GM12865 (cell line): ENCODE measurements around the gene RHOT1.
"Not testable (repeated sequence)": the region's sequence is repeated elsewhere in the genome, so short reads cannot be mapped to it uniquely, and the experiment has no call there.

Experiments
- DNase-seq: peaks from one replicate; pipeline ENCODE4 v3.0.0; 2010; ENCODE audit warnings: low read depth
- H3K4me3 ChIP-seq: 2 replicates; pipeline ENCODE4 v1.5.1; 2011; ENCODE audit warnings: mild to moderate bottlenecking, low read depth, low read length, control low read depth
- TF ChIP-seq, protein P1 (sequence below): IDR thresholded peaks from 2 replicates; pipeline ENCODE4 v1.5.1; 2011; ENCODE audit warnings: low read length, control low read depth, low read depth, inconsistent platforms; ENCODE audit not compliant: insufficient read depth; ENCODE audit errors: missing control alignments

The RHOT1 gene

DNA sequence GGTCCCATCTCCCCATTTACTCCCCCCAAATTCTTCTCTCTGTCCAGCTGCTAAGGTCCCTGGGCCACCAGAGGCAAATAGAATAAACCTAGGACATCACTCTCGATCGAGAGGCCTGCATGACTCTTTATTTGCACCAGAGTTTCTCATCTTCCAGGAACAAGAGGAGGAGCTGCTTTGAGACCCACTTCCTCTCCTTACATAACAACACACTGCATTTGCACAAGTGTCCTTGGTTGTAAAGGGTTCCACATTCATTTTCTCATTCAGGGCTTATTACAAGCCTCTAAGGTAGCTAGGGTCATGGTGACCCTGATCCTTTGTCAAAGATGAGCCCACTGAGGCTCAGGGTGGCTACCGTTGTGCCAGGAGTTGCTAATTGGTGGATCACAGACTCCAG, 38.1 kb upstream of the RHOT1 start:
- TF ChIP-seq, protein P1, sequence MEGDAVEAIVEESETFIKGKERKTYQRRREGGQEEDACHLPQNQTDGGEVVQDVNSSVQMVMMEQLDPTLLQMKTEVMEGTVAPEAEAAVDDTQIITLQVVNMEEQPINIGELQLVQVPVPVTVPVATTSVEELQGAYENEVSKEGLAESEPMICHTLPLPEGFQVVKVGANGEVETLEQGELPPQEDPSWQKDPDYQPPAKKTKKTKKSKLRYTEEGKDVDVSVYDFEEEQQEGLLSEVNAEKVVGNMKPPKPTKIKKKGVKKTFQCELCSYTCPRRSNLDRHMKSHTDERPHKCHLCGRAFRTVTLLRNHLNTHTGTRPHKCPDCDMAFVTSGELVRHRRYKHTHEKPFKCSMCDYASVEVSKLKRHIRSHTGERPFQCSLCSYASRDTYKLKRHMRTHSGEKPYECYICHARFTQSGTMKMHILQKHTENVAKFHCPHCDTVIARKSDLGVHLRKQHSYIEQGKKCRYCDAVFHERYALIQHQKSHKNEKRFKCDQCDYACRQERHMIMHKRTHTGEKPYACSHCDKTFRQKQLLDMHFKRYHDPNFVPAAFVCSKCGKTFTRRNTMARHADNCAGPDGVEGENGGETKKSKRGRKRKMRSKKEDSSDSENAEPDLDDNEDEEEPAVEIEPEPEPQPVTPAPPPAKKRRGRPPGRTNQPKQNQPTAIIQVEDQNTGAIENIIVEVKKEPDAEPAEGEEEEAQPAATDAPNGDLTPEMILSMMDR, result no peak
- DNase-seq, result no peak
- H3K4me3 ChIP-seq, result no peak overlapping the region

DNA sequence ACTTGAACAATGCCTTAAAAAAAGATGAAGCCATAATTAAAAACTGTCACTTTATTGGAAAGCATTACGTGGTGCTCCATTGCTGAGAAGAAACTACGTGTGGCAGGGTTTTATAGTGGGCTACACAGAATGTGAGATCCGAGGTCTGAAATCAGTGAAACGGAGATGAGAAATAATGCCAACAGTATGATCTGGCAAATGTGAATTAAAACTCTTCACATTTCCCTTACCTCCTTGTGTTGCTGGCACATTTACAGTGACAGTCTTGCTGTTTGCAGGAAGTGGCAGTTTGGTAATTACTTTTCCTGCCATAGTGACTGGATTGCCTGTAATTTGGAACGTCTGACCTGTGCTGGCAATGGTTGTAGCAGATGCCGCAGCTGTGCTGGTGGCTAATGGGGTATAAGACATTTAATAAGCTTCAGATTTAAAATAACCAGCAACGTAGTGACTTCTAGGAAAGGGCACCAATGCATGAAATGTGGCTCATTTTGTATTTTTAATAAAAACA, 35.8 kb upstream of the RHOT1 start:
- DNase-seq, H3K4me3 ChIP-seq: not testable (repeated sequence)

DNA sequence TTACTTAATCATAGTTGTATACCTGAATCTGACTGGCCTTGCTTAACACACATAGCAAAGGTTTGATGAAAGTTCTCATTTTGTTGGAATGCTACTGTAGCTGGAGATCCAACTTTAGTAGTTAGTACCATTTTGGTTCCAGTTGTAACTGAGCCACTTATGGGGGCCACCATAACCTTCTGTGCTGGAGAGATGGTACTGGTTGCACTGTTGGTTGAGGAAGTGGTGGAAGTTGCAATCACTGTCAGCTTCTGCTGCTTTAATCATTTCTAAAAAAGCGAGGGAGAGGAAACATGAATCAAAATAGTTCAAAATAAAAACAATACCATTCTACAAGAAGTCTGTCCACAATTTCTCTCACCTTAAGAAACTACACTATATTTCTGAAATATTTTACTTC, 35.1 kb upstream of the RHOT1 start:
- H3K4me3 ChIP-seq, DNase-seq: not testable (repeated sequence)

DNA sequence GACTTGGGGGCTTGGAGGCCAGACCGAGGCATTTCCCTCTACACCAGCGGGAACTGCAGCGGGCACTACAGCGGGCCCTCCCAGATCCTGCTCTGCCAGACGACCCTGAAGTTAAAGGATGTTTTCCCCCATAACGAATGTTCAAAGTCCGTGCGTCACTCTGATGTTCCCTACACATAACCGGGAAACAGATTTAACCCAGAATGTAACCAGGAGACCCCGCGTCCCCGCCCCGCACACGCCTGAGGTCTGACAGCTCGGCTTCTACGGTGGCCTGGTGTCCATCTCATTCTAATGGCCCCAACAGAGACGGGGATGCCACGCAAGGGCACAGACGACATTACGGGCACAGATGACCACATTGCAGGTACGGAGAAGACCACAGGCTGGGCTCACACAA, 31.7 kb upstream of the RHOT1 start:
- DNase-seq, result no peak
- TF ChIP-seq, protein P1, result no peak
- H3K4me3 ChIP-seq, result no peak overlapping the region

DNA sequence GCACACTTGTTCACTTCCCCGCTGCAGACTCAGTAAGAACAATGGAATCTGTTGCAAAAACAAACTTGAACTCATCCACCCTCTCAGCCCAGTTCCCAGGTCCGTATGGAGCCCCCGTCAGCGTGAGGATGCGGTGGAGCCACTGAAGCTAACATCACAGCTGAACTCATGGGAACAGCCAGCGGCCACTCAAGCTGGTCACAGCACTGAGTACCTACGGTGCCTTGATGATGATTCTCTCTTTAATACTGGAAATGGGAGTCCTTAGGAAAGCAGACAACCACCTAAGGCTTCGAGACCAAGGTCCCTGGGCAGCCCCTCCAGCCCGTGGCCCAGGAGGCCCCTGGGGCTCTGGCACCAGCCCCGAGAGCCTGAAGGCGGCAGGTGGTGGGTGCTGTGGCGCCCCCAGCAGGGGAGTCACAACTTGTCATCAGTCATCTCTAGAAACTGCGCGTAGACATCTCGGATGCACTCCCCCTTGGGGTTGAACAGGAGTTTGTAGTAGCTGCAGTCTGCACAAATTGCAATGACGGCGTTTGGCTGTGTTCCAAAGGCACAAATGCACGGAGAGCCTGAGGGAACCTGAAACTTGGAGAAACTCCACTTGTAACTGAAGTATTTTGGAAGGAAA, 31.0 kb upstream of the RHOT1 start:
- peak; percentile 34 for DNase-seq
- no peak overlapping the region for H3K4me3 ChIP-seq
- TF ChIP-seq, protein P1, result peak; percentile 21

DNA sequence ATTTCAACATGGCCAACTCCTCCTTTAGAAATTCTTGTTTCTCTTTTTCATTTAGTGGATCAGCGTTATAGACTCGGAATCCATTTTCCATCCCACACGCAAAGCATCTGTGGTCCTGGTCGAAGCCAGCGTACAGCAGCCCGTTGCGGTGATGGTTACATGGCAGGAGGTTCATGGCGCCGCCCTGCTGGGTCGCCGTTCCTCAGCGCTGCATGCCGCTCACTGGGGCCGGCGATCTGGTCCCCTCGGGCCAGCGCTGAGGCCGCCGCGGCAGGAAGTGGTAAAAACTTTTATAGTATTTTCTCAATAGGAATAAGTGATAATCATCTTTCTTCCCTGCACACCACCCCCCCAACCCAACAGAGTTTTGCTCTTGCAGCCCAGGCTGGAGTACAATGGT, 29.9 kb upstream of the RHOT1 start:
- TF ChIP-seq, protein P1, result no peak
- H3K4me3 ChIP-seq, result no peak overlapping the region
- DNase-seq, result no peak

DNA sequence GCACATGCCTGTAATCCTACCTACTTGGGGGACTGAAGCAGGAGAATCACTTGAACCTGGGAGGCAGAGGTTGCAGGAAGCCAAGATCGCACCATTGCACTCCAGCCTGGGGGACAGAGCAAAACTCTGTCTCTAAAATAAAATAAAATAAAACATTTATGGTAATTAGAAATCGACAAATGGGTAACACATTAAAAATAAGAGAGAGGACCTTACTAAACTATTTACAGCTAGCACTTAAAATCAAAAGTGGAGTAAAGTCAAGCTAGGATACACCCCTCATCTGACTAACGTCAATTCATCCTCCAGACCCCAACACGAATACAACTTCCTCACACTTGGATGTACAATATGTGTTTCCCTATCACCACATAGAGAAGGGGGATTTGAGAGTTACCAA, 27.8 kb upstream of the RHOT1 start:
- no peak for DNase-seq
- H3K4me3 ChIP-seq, result no peak overlapping the region
- TF ChIP-seq, protein P1, result no peak

DNA sequence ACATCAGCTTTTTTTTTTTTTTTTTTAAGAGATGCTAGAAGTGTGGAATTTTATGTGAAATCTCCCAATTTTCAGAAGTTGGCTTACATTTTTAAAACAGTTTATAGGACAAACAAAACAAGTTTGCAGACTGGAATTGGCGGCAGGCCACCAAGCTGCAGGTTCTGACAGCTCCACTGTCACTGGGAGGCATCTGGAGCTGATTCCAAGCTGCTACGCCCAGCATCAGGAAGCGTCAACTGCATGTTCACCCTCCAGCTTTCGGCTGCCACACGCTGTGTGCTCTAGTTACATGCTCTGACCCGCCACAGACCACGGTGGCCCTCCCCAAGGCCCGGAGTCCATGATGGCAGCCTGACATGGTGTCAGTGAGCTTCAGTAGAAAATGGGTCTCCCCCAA, 26.8 kb upstream of the RHOT1 start:
- DNase-seq, H3K4me3 ChIP-seq: not testable (repeated sequence)
